Upper lobe of left lung (tissue), 6 donors: Measurements from ENCODE around the gene KIF1A. TPM values are rescaled to one million over a fixed set of nuclear protein-coding genes. Genes with fewer than 3 reads are reported as not detected.

Experiments used
- ATAC-seq, 2 donors: fragments of 200-7000 bp; cut with Tn5 transposase; one replicate each; pipeline ENCODE4 v1.9.1; 2022; ENCODE audit warnings: mild to moderate bottlenecking in 2 of 2, moderate library complexity in 2 of 2; ENCODE audit not compliant: low FRiP score in 2 of 2
- DNase-seq, 2 donors: peaks; one replicate each; pipeline ENCODE4 v3.0.0-alpha.2; 2019 to 2020
- H3K27ac ChIP-seq, 4 donors: fragments of 200-600 bp; sonication (generic); one replicate each; pipeline ENCODE4 v1.5.1; 2016 to 2019
- H3K27me3 ChIP-seq, 4 donors: fragments of 200-600 bp; sonication (generic); one replicate each; pipeline ENCODE4 v1.5.1; 2017 to 2019
- H3K36me3 ChIP-seq, 4 donors: fragments of 200-600 bp; sonication (generic); one replicate each; pipeline ENCODE4 v1.5.1; 2016 to 2019
- H3K4me1 ChIP-seq, 4 donors: fragments of 200-600 bp; sonication (generic); one replicate each; pipeline ENCODE4 v1.5.1; 2018 to 2019
- H3K4me3 ChIP-seq, 4 donors: fragments of 200-600 bp; sonication (generic); one replicate each; pipeline ENCODE4 v1.5.1; 2017 to 2019; ENCODE audit warnings: mild to moderate bottlenecking in 2 of 4, moderate library complexity in 1 of 4
- H3K9me3 ChIP-seq, 4 donors: fragments of 200-600 bp; sonication (generic); one replicate each; pipeline ENCODE4 v1.5.1; 2018 to 2019
- CTCF ChIP-seq, 6 experiments: fragments of 450-650 bp in 4 of 6; fragments of 200-600 bp in 2 of 6; sonication (generic) in 2 of 6; IDR thresholded peaks; one replicate each; pipeline ENCODE4 v1.5.1; 2016 to 2019; ENCODE audit warnings: antibody characterized with exemption in 6 of 6
- EP300 ChIP-seq, 4 donors: sonication (generic); formaldehyde crosslinking; IDR thresholded peaks; one replicate each; pipeline ENCODE4 v1.5.1; 2017; ENCODE audit warnings: antibody characterized with exemption in 4 of 4, control low read depth in 2 of 4
- POLR2A ChIP-seq, 4 donors: fragments of 450-650 bp; IDR thresholded peaks; one replicate each; pipeline ENCODE4 v1.5.1; 2016 to 2017; ENCODE audit warnings: antibody characterized with exemption in 4 of 4, mild to moderate bottlenecking in 2 of 4
- POLR2AphosphoS5 ChIP-seq, 2 donors: sonication (generic); formaldehyde crosslinking; IDR thresholded peaks; one replicate each; pipeline ENCODE4 v1.5.1; 2017; ENCODE audit warnings: antibody characterized with exemption in 2 of 2
- WGBS, 2 donors: methylation state at CpG; one replicate each; pipeline ENCODE4 v1.1.5; 2017 to 2018; 5-methylcytosine and 5-hydroxymethylcytosine counted together
- total RNA-seq, 6 donors: library from RNA; depleted of rRNA in 4 of 6; stranded (reverse); fragments of >200 nt in 4 of 6; gene quantifications; one replicate each; pipeline versions ENCODE4 v1.1.0 to v1.2.1, GENCODE V29; 2016 to 2021
- donor health status: DM: no; HTN: no; CAD: no; lungs with moderate emphysema.
- donor health status: DM: no; HTN: yes; CAD: no; lungs with severe emphysema.

Gene KIF1A
- total RNA-seq, 6 donors from 2014 or later, result 0.15 to 1.2 (median 0.35) TPM; not detected in 2

GRCh38 chr2:240766072-240766471 is 53.9 kb downstream of the KIF1A start:
- Histone ChIP-seq H3K27me3 (no peaks in the 10 kb centered on the region), H3K36me3 (no peaks in the 10 kb centered on the region), H3K27ac (no peak overlapping the region), H3K4me3 (no peak overlapping the region), H3K4me1 (no peaks in the 10 kb centered on the region), H3K9me3 (no peaks in the 10 kb centered on the region)
- TF ChIP-seq POLR2A (IDR thresholded peaks at IDR 0.05) (no peak), CTCF (IDR thresholded peaks at IDR 0.05) (no peak), EP300 (IDR thresholded peaks at IDR 0.05) (no peak), POLR2AphosphoS5 (IDR thresholded peaks at IDR 0.05) (no peak)
- ATAC-seq (no peak), DNase-seq (peak in 1 of 2 donors; percentile 30)
- WGBS, 2 donors, result 75 to 97% methylated on average over 7 of the region's 7 CpGs

- no peak for DNase-seq
- TF ChIP-seq CTCF (IDR thresholded peaks at IDR 0.05) (no peak), POLR2AphosphoS5 (IDR thresholded peaks at IDR 0.05) (no peak)
- no peak for ATAC-seq
- Histone ChIP-seq H3K9me3 (no peaks in the 10 kb centered on the region), H3K4me1 (no peaks in the 10 kb centered on the region), H3K36me3 (no peaks in the 10 kb centered on the region), H3K27me3 (no peaks in the 10 kb centered on the region), H3K27ac (no peak overlapping the region), H3K4me3 (no peak overlapping the region)
- 75 to 80% methylated on average over 6 to 7 of the region's 7 CpGs for WGBS, 2 donors
Observed at GRCh38 chr2:240765007-240765406, 55.0 kb downstream of the KIF1A start.

GRCh38 chr2:240764605-240765004 is 55.4 kb downstream of the KIF1A start:
- Histone ChIP-seq H3K36me3 (no peaks in the 10 kb centered on the region), H3K4me1 (no peaks in the 10 kb centered on the region), H3K9me3 (no peaks in the 10 kb centered on the region), H3K27me3 (no peaks in the 10 kb centered on the region), H3K4me3 (no peak overlapping the region), H3K27ac (no peak overlapping the region)
- DNase-seq (no peak), ATAC-seq (no peak)
- TF ChIP-seq POLR2A (IDR thresholded peaks at IDR 0.05) (no peak), CTCF (IDR thresholded peaks at IDR 0.05) (no peak), EP300 (IDR thresholded peaks at IDR 0.05) (no peak), POLR2AphosphoS5 (IDR thresholded peaks at IDR 0.05) (no peak)
- WGBS, 2 donors, result 76 to 82% methylated on average over 5 of the region's 5 CpGs

GRCh38 chr2:240762971-240763370 is 57.0 kb downstream of the KIF1A start:
- ATAC-seq (no peak), DNase-seq (peak in 1 of 2 donors; percentile 67)
- Histone ChIP-seq H3K4me1 (no peaks in the 10 kb centered on the region), H3K4me3 (no peak overlapping the region), H3K36me3 (no peaks in the 10 kb centered on the region), H3K27me3 (no peaks in the 10 kb centered on the region), H3K27ac (no peak overlapping the region), H3K9me3 (no peaks in the 10 kb centered on the region)
- TF ChIP-seq POLR2AphosphoS5 (IDR thresholded peaks at IDR 0.05) (no peak), CTCF (IDR thresholded peaks at IDR 0.05) (no peak), EP300 (IDR thresholded peaks at IDR 0.05) (no peak), POLR2A (IDR thresholded peaks at IDR 0.05) (no peak)
- 91 to 96% methylated on average over 17 to 19 of the region's 21 CpGs for WGBS, 2 donors

- Histone ChIP-seq H3K27me3 (no peaks in the 10 kb centered on the region), H3K36me3 (no peaks in the 10 kb centered on the region), H3K4me1 (no peaks in the 10 kb centered on the region), H3K27ac (no peak overlapping the region), H3K9me3 (no peaks in the 10 kb centered on the region), H3K4me3 (no peak overlapping the region)
- WGBS, 2 donors, result 91 to 100% methylated on average over 2 to 8 of the region's 8 CpGs
- TF ChIP-seq POLR2A (IDR thresholded peaks at IDR 0.05) (no peak), POLR2AphosphoS5 (IDR thresholded peaks at IDR 0.05) (no peak), CTCF (IDR thresholded peaks at IDR 0.05) (no peak), EP300 (IDR thresholded peaks at IDR 0.05) (no peak)
- no peak for ATAC-seq
- DNase-seq, result no peak
Observed at GRCh38 chr2:240762249-240762648, 57.8 kb downstream of the KIF1A start.
